Activated CD8-positive, alpha-beta memory T cell treated with anti-CD3 and anti-CD28 coated beads, Interleukin-2, amount 50 U/mL, for 4 hours (primary cell): ENCODE data around the gene DCC.

Experiments
- DNase-seq: peaks from one replicate; pipeline ENCODE4 v3.0.0-alpha.2; 2020

DCC gene

DNA sequence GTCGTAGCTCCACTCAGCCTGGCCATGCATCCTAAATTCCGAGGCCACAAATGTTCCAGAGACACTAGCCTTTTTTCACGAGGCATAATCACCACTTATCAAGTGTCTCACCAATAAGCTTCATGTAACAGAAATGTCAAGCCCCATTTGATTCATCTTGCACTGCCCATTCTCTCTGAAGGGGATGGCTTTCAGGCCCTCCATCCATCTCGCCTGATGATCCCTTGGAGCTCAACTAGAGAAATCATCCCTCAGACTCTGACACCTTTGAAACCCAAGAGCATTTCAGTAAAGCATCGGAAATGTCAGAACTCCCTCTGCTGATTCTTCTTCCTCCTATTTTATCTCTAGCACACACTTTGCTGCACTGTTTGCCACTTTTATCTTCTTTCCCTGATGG is 91.7 kb downstream of the DCC start:
- no peak for DNase-seq

DNA sequence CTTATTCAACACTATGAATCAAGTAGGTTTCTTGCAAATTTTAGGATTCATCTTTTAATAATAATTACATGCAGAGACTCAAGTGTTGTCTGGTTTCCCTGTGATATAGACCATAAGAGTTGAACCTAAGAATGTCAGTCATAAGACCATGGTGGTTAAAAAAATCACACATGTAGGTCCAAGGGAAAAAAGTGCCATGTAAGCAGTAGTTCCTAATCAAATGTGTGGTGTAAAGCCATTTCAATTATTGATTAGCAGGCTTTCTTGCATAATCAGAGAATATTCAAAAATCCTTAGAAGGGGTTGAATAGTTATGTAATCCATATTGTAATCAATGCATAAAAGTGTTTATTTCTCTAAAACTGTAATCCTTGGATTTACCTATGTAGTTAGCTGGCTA is 93.8 kb downstream of the DCC start:
- DNase-seq = no peak

DNA sequence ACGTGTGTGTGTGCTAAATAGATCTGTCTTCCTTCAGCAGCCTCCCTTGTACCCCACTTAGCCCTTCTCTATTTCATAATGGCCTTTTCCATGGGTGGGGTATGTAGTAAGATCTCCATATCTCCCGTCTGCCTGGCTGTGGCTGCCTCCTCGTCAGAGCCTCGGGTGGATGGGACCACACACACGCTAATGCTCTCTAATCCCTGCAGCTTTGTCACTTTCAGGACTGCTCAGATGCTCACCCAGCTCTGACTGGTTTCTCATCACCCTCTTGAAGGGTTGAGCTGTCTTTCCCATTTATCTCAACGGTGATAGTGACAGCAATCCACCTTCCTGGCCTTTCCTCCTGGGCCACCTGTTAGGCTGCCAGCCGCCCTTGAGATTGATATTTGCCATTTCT is 95.3 kb downstream of the DCC start:
- DNase-seq = no peak

DNA sequence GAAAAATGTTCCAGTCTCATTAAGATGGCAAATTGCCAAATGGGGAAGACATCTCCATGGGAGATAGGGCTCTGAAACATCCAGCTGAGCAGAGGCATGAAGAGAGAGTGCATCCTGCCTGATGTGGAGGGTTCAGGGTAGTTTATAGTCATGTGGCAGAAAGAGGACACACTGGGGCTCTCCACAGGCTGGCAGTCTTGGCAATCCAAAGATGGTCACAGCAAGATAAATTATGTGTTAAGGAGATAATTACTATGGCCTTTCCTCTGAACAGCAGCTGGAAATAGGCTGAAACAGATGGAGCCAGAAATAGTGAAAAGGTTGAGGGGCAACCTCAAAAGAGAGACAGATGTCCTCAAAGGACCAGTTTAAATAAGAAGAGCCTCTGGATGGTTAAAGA is 97.2 kb downstream of the DCC start:
- DNase-seq = no peak

DNA sequence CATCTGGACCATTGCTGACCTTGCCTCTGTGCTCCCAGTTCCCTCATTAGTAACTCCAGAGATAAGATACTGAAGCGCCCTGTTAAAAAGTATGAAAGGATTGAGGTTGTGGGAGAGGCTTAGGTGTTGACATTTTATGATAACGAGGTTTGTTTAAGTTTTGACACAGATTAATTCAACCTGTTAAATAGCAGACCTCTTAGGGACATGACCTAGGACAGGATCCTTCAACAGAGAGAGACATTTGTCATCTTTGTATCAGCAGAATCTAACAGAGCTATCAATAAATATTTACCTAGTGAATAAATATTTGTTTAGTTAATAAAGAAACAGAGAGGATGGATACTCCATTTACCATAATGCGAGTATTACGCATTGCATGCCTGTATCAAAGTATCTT is 99.5 kb downstream of the DCC start:
- DNase-seq = no peak

DNA sequence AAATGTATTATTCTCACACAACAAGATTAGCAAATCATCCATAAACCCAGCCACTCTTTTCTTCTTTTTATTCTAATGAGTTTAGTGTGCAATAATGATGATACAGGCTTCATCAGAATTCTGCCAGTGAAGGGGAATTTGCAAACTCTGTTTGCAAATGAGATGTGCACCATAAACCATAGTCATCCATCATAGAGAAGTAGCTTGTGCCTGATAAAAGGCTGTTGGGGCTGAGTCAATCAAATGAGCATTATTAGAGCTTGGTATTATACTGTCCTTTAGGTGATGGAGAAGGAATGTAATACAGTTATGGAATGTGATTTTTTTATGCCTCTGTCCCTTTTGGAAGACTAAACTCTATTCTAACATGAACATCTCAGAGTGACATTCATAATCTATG is 101.8 kb downstream of the DCC start:
- DNase-seq = no peak

DNA sequence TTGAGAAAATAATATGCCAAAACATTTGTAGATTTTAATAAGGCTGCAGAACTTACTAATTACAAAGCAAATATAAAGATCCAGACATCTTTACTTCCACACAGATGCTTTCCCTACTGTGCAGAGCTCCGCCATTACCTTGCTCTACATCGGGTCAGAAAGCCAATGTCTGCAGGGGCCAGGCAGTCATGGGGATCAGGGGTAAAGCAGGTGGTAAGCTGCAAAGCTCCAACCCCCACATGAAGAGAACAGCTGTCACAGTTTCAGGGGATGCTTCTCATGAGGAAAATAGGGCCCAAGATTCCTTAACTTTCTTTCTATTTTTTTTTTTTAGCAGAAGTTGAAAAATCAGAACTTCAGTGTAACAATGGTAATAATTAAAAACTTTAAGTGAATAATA is 102.7 kb downstream of the DCC start:
- DNase-seq = no peak

DNA sequence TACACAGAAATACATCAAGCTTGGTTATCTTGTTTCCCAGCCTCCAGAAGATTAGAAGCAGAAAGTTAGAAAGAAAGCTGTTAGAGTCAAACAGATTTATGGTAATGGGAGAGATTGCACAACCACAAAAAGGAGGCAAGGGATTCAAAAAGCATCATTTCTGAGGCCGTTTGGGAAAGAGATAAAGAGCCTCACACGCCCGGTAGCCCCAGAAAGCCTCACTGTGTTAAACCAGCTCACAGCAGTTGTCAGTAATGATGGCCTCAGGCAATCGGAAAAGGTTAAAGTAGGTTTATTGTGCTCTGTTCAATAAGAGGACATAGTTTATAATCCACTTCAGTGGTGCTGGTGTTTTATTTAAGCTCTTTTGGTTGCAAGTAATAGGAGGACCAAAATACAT is 111.3 kb downstream of the DCC start:
- DNase-seq = no peak

DNA sequence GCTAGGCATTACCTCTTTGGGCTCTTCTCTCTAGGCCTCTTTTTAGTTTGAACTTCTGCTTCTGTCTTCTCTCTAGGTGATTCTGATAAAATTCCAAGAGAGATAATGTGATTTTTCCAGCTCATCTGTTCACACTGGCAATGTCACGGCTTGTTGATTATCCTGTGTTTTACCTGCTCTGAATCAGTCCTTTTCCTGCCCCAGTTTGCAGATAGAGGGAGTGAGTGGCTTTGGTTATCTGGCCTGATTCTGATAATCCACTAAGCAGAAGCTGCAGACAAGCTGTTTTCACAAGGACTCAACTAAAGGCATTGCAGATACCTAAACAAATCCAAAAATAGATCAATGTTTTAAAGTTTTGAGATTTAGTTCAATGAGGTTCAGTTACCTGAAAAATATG is 111.9 kb downstream of the DCC start:
- DNase-seq = no peak

DNA sequence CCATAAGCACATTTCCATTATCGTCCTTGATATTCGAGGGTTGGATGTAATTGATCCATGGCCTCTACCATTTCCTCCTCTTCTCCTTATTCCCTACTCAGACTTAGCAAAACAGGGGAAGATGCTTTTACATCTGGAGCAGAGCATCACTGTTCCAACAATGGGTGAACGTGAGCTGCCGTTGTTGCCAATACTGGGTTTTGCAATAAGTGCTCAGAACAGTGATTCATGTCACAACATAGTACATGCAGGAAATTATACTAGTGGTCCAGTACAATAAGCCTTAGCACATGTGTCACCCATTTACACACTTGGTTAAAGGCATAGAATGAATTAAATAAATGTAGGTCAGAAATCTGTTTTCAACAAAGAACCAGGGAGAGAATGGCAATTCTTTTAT is 112.4 kb downstream of the DCC start:
- DNase-seq = no peak

DNA sequence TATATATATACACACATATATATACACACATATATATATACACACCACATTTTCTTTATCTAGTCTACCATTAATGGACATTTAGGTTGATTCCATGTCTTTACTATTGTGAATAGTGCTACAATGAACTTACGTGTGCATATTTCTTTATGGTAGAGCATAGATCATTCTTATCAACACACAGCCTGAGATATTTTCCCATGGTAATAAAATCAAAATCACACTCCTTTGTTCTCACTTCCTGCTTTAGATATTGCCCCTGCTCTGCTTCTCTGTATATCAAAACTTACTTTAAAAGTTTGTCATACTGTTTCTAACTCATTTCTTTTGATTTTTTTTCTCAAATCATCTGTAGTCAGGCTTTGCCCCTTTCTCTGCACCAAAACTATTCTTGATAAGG is 119.9 kb downstream of the DCC start:
- no peak for DNase-seq

DNA sequence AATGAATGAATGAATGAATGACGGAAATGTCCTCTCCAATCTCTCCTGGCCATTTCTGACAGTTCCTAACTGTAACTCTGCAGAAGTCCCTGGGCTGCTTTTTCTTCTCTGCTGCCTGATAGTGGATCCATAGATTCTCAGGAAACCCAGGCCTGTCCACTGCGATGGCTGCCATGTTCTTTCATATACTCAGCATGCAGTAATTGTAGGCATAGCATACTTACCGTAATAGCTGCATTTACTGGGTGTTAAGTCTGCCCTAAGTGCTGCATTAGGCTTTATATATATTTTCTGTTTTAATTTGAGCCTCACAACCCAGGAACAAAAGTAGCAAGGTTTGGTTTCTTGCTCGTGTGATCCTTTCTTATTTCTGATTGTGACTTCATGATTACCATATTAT is 122.9 kb downstream of the DCC start:
- no peak for DNase-seq

DNA sequence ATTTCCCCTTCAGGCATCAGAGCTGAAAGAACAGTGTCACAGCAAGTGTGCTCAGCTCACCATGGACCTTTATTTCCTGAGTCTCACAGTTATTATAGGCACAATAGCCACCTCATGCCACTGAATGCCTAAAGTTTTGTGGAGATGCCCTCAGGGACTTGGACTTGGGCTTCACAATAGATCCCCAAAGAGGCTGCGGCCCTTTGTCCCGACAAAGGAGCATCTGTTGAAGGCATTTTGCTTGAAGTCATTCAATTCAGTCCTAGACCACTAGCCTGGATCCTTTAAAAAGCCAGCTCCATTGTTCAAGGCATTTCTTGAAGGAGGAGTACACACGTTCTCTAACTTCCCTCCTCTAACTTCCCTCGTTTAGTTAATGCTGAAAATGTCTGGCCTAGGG is 125.4 kb downstream of the DCC start:
- DNase-seq = no peak

DNA sequence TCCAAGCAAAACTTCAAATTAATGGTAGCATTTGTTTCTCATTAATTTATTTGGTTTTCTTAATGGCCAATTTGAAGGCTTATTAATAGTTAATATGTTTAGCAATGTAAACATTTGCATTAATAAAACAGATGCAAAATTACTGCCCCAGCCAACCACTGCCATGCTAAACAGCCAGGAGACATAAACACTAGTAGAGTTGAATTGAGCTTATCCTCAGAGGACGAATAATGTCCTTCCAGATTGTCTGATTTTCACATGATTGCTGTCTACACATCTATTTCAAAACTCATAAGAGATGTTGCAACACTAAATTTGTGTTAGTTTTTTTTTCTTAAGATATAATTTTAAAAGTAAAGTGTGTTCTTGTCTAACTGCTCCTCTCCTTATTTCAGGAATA is 128.5 kb downstream of the DCC start:
- no peak for DNase-seq

DNA sequence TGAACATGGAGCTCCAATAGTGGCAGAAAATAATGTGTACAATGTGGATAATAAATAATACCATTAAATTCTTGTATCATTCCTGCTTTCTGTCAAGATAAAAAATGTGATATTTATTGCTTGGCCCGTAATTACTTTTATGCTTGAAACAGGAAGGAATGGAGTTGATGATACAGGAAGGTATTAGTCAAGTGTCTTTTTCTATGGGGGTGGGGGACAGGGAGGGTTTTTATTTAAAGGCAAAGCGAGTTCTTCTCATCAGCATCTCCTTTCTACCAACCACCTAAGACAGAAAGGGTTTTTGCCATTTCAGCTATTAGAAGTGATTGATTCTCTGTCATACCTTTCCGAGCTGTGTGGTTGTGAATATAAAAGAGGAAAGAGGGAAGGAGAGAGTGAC is 135.3 kb downstream of the DCC start:
- no peak for DNase-seq

DNA sequence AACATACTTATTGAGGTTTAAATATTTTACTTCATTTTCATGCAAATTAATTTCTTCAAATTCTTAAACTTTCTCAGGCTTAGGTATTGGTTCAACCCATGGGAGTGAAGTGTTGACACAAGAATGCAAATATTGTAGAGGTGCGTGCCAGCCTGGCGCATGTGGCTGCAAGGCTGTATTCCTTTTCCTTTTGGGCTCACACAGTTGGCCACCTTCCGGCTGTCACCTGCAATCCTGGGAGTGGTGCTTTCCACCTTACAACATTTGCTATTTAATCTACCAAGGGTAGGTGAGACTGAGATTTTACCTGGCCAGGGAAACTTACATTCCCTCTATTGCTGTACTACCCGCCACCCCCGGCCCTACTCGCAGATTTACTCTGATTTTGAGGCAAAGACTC is 141.1 kb downstream of the DCC start:
- no peak for DNase-seq

DNA sequence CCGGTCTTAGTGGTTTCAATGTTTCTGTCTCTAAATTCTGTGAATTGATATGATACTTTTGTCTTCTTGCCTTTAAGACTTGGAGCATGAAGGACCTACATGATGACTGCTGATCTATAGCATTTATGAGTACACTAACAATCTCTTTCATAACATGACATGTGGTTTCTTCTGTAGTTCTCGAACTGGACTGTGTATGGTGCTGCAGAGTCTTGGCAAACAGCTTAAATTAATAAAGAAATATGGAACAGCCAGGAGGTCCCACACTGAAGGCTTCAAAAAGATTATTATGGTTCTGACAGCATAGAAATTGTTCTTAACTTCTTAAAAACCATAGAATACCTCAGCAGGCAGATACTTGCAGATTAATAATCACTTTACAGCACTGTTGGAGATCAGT is 145.0 kb downstream of the DCC start:
- DNase-seq = no peak

DNA sequence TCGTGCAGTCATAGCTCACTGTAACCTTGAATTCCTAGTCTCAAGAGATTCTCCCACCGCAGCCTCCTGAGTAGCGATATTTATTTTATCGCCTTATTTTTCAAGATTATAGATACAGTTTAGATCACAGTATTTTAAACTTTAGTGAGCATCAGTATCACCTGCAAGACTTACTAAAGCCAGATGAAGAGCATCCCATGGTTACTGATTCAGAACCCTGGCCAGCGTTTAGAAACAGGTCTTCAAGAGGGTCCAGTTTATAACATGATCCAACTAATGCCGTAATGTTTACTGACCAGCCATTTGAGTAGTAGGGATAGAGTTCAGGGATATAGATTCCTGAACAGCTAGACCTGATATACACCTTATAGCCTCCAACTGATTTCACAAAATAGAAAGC is 146.1 kb downstream of the DCC start:
- DNase-seq = no peak

DNA sequence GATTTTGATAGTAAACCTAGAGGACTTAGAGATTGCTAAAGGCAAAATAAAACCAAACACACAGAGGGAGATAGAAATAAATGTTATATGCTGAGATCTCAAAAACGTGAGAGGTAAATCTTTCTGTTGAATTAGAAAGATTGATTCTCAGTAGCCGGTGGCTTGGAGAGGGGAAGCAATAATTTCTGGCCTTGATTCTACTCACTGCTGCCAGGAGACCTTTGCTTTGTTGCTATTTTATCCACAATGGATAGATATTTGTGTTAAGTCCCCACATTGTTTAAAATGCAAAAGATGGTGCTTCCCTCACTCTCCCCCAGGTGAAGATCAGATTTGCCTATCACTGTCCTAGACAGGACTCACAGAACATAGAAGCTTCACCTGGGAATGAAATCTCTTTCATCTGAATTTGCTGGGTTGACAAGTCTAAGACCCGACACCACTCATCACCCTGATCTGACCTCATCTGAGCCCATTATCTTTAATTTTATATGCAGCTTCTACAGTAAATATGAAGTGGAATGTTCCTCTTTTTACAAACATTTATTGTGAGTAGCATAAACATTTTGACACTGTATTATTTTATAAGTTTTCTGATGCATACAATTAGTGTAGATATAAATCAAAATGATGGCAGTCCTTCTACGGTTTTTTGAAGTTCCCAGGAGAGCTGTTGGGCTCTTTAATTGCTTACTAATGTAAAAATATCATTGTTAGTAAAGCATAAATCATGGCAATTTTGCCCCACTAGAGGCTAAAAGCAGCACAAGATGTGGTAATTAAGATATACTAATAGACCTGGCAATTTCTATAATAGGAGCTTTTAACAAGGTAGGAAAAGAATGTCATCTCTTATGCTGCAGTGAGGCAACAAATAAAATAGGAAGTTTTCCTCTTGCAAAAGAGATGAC is 149.7 kb downstream of the DCC start:
- DNase-seq = no peak

DNA sequence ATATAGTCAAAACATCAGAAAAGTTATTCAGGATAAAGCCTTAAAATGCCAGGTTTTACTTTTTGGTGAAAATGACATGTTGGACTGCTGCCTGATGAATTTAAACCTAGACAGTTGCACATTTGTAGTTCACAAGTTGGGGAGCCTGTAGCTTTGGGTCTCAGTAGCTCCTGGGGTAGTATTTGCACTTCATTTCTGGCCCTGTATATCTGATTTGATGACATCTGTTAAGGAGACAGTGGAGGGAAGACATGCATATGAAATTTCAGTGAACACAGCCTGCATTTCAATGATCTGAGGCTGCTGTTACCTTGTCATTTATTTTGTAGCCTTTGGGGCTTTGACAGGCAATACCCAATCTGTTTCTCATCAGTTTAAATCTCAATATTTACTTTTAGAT is 156.4 kb downstream of the DCC start:
- no peak for DNase-seq

DNA sequence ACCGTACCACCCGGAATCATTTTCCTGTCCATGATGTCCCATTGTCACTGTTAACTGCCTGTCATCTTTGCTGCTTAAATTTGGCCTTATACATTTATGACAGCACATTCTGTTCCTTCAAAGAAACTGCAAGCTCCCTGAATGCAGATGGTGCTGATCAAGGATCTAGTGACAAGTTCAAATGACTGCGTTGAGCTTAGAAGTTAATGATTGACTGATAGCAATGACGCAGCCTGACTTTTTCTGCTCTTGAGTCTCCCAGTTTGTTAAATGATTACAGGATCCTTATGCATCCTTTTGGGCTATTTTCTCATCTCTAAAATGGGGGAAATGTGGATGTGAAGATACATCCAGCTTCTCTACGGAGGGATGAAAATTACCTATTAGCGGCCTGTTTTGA is 159.0 kb downstream of the DCC start:
- no peak for DNase-seq

DNA sequence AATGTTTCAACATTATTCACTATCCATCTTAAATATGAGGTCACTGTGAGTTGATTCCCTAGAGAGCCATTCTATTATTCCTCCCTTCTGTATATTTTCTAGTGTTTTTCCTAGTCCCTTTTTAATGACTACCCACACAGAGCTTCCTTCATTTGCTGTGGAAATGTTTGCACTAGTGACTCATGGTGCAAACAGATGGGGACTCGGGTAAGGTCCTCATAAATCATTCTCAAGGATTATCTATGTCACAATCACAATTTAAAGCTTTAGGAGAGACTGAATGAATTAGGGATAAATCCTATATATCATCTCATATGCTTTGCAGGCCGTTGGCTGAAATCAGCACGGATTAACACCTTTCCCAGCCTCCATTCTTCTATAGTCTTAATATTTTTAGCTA is 159.6 kb downstream of the DCC start:
- DNase-seq = no peak

DNA sequence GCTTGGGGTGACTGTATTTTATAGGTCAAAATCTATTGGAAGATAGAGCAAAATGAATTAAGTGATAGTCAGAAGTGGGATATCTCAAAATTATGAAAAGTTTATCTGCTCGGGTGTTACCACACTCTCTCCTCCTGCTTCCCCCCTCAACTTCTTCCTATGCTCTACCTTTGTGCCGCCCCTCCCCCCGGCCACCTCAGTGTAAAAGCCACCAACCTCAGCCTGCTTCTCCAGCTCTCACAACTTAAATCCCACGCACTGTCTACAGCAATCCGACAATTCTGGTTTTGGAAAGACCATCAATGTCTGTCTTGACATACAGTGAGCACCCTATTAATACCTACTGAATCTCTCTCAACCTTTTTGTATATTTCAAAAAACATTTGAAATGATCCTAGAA is 164.6 kb downstream of the DCC start:
- no peak for DNase-seq

DNA sequence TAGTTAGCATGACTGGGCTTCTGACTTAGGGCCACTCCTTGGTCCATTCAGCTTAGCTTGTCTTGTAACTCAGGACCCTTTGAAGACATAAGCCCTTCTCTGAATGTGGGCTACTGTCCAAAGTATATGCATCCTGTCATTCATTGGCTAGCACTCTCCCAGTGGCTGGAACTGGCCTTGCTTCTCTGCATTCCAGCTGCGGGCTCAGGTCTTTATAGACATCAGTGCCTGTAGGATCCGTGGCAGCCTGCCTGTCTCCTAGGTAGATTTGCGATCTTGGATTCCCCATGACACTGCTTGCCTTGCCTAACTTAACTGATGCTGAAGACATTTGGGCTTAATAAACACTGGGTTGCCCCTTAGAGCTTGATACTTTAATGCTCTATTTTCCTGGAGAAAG is 170.1 kb downstream of the DCC start:
- no peak for DNase-seq

DNA sequence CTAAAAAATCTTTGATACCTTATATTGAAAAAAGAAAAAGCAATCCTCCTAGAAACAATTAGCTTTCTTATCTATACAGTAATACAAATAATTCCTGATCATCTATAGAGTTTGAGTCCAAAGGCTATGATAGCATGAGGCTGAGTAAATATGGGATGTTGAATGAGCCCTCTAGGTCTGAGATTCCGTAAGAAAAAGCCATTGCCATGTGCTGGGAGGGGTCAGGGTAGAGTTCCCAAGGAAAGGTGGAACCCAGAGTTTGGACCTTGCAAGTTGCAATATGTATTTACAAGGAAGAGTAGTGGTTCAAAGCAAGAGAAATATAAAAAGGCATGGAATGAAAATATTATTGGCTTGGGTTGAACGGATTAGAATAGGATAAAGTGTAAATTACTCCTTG is 178.1 kb downstream of the DCC start:
- DNase-seq = no peak
